22Rv1 (cell line): ENCODE data around the gene CHST8.

ENCODE experiments used
- CTCF ChIP-seq: fragments of 450-650 bp; IDR thresholded peaks from 2 replicates; pipeline ENCODE4 v1.5.1; 2017; ENCODE audit warnings: mild to moderate bottlenecking
- ZFX ChIP-seq: fragments of 450-650 bp; IDR thresholded peaks from 2 replicates; pipeline ENCODE4 v1.6.1; 2017; ENCODE audit warnings: antibody characterized with exemption, borderline replicate concordance

- no peak for TF ChIP-seq CTCF
- no peak for TF ChIP-seq ZFX
Measured at GRCh38 chr19:33640773-33641172, 19.0 kb downstream of the CHST8 start.
